HG03039 (cell line): ENCODE results near the gene SMG5.
"Not testable (repeated sequence)": the region's sequence is repeated elsewhere in the genome, so short reads cannot be mapped to it uniquely, and the experiment has no call there.

ENCODE experiments used
- ATAC-seq: cut with Tn5 transposase; IDR thresholded peaks from one replicate; pipeline ENCODE4 v1.9.1; 2021; ENCODE audit warnings: mild to moderate bottlenecking, moderate library complexity; ENCODE audit not compliant: unreplicated experiment

Gene SMG5, protein sequence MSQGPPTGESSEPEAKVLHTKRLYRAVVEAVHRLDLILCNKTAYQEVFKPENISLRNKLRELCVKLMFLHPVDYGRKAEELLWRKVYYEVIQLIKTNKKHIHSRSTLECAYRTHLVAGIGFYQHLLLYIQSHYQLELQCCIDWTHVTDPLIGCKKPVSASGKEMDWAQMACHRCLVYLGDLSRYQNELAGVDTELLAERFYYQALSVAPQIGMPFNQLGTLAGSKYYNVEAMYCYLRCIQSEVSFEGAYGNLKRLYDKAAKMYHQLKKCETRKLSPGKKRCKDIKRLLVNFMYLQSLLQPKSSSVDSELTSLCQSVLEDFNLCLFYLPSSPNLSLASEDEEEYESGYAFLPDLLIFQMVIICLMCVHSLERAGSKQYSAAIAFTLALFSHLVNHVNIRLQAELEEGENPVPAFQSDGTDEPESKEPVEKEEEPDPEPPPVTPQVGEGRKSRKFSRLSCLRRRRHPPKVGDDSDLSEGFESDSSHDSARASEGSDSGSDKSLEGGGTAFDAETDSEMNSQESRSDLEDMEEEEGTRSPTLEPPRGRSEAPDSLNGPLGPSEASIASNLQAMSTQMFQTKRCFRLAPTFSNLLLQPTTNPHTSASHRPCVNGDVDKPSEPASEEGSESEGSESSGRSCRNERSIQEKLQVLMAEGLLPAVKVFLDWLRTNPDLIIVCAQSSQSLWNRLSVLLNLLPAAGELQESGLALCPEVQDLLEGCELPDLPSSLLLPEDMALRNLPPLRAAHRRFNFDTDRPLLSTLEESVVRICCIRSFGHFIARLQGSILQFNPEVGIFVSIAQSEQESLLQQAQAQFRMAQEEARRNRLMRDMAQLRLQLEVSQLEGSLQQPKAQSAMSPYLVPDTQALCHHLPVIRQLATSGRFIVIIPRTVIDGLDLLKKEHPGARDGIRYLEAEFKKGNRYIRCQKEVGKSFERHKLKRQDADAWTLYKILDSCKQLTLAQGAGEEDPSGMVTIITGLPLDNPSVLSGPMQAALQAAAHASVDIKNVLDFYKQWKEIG

GRCh38 chr1:156282479-156283222 is at the start of gene SMG5:
SMG5 (minus strand) TSS chr1:156282825; CDS start chr1:156282680, 145 bp downstream.
- peak; percentile 65 for ATAC-seq

DNA sequence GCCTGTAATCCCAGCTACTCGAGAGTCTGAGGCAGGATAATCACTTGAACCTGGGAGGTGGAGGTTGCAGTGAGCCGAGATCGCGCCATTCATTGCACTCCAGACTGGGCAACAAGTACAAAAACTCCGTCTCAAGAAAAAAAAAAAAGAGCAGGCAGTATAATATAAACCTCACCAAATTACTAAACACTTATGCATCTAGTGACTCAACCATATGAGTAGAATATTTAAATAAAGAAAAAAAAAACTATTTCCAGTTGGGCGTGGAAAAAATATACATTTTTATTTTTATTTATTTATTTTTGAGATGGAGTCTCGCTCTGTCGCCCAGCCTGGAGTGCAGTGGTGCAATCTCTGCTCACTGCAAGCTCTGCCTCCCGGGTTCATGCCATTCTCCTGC is 40.6 kb upstream of the SMG5 start:
- ATAC-seq = not testable (repeated sequence)

- ATAC-seq = no peak
These were observed 37.9 kb upstream of the SMG5 start for GRCh38 chr1:156320560-156320959.

DNA sequence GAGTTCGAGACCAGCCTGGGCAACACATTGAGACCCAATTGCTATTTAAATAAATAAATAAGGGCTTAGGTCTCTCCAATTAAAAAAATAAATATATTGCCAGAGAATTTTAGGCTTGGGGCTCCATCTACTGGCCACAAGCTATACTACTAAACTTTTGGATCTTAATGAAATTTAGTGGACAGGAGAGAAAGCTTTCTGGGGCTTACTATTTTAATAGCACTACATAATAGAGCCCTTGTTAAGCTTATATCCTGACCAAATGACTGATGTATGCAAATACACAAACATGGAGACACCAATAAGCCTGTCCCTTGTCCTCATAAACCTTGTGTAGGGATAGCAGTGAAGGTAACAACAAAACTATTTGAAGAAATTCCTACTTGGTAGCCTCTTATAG is 37.0 kb upstream of the SMG5 start:
- ATAC-seq = no peak

- no peak for ATAC-seq
These were observed 34.3 kb upstream of the SMG5 start for GRCh38 chr1:156316909-156317308.

DNA sequence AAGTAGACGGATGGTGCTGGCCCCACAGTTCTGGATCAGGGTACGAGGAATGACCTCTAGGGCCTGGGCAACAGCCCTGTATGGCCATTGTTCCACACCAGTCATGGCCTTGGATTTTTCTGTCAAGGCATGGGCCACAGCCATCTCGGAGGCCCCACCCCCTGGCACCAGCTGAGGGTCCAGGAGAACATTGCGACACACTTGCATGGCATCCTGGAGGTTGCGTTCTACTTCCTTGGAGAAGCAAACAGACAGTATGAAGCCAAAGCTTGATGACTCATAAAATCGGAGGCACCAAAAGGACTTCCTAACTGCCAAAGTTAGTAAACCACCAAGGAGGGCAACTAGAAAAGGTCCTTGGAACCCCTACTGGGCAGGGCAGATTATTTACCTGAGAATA is 28.3 kb upstream of the SMG5 start:
- ATAC-seq = no peak

GRCh38 chr1:156308078-156308477 is 25.5 kb upstream of the SMG5 start:
- ATAC-seq = no peak

- no peak for ATAC-seq
These were observed 22.6 kb upstream of the SMG5 start for GRCh38 chr1:156305215-156305614.

- ATAC-seq = no peak
These were observed 20.6 kb upstream of the SMG5 start for GRCh38 chr1:156303241-156303640.

DNA sequence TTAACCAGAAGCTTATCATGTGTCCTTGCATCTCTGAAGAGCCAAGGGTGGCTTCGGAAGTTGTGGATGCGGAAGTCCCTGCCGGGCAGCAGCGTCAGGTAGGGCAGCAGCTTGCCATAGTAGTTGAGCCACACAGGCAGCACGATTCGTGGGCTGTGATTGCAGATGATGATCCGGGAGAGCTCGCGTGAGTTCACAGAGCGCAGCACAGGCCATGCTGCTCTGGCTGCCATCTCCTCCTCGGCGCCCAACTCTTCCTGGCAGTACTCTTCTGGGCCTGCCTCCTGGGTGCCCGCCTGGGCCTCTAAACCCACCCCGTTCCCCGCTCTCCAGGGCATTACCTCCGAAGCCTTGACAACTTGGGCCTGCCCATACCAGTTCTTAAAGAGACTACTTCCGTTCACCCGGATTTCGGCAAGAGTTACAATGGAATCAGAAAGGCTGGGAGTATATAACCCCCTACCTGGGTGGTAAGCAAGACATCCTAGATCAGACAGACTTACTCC is 16.3 kb upstream of the SMG5 start, which contains the start of gene VHLL:
Gene VHLL (minus strand): TSS at position 456 of the 506 bp plus-strand sequence. CDS start 118 bp downstream, at position 338.
- no peak for ATAC-seq

DNA sequence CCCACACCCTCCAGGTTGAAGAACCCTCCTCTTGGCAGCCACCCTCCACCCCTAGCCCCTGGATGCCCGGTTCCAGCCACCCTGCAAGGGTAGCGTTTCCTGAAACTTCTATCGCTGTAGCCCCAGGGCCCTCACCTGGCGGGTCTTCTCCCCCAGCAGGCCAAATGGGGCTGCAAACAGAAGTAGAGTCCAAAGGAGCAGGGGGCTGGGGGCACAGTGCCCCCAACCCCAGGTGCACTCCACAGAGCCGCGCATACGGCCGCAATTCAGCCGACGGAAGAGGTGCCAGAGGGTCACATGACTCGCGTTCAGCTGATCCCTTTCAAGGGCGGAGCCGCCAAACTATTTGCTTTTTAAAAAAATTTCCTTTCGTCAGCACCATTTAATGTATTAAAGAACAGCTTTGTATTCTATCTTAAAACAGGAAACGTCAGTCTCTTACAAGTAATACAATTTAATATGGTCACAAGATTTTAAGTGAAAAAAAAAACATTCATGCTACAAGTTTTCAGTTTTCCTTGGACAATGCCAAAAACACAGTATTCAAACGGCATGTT is 12.8 kb upstream of the SMG5 start, which contains the start of gene GLMP:
Gene GLMP (minus strand): TSS at position 289 of the 557 bp plus-strand sequence. CDS start 34 bp downstream, at position 255.
- ATAC-seq = no peak

- ATAC-seq = no peak
These were observed 11.3 kb upstream of the SMG5 start for GRCh38 chr1:156293895-156294294.

- no peak for ATAC-seq
These were observed 10.4 kb upstream of the SMG5 start for GRCh38 chr1:156293098-156293434.

GRCh38 chr1:156291226-156292061 is 8.8 kb upstream of the SMG5 start:
- ATAC-seq = no peak

DNA sequence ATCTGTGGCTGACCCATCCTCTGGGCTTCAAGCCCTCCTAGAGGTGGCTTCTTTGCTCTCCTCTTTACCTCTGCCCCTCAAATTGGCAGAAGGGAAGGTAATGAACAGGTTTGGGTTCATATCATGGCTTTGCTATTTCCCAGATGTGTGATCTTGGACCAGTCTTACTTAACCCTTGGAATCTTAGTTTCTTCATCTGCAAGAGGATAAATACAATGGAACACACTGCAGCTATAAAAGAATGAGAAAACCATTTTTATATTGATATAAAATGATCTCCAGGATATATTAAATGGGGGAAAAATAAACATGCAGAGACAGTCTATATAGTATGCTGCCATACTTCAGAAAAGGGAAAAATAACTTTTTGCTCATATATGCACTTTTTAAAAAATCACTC is 7.2 kb upstream of the SMG5 start:
- no peak for ATAC-seq

- no peak for ATAC-seq
These were observed 3.4 kb upstream of the SMG5 start for GRCh38 chr1:156286061-156286460.

GRCh38 chr1:156285437-156285836 is 2.8 kb upstream of the SMG5 start:
- ATAC-seq = no peak

DNA sequence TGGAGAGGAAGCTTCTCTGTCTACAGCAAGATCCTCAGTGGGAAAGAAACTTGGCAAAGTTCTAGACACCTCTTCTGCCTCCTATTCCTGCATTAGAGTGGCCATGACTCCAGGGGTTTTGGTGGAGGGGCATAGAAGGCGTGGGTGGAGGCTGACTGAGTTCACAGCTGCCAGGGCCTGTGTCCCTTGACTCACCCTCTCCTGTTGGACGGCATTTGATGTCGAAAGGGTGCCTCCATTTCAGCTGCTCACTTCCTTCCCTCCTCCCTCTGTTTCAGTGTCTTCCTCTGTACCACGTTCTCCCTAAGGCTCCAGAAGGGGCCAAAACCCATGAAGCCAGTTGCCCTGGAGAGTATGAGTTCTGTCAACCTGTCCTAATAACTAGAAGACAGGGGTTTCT is 2.1 kb upstream of the SMG5 start:
- no peak for ATAC-seq

DNA sequence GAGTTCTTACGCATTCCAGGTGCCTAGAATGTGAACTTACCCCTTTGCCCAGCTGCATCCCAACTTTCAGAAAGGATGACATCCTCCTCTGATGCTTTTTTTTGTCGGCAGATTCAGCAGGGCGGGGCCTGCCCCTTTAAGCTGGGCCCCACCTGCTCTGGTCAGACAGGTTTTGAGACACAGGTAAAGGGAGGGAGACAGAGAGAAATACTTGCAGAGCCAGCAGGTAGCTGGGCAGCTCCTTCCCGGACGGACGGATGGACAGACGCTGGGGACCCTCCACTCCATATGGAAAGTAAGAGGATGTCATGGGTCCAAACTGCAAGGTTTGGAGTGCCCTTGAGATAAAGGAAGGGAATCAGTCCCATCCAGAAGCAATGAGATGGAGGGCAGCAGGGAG is 1.5 kb upstream of the SMG5 start, which contains the start of gene TMEM79:
Gene TMEM79 (plus strand): TSS at position 214 of the 400 bp plus-strand sequence. CDS start 902 bp downstream, outside the sequence.
- ATAC-seq = no peak
